Stimulated activated naive B cell treated with anti-CD40 and anti-IgM and Interleukin-4, amounts not matched to agents 10 μg/mL and 1 μg/mL and 100 μg/mL, for 72 hours (primary cell): ENCODE measurements around the gene ZNF627.
"Not testable (repeated sequence)": the region's sequence is repeated elsewhere in the genome, so short reads cannot be mapped to it uniquely, and the experiment has no call there.

Experiments used
- ATAC-seq, 2 donors: fragments of 150-1000 bp; cut with Tn5 transposase; replicated peaks; 2 replicates each; pipeline ENCODE4 v1.10.0; 2021; ENCODE audit warnings: moderate library complexity in 1 of 2
- DNase-seq: peaks from one replicate; pipeline ENCODE4 v3.0.0; 2021
- H3K27ac Mint-ChIP-seq: one replicate; pipeline ENCODE4 v1.8.0; 2022; ENCODE audit warnings: mild to moderate bottlenecking, mixed read lengths
- H3K27me3 Mint-ChIP-seq, 2 donors: one replicate each; pipeline ENCODE4 v1.8.0; 2022; ENCODE audit warnings: mixed read lengths in 2 of 2
- H3K36me3 Mint-ChIP-seq, 2 donors: one replicate each; pipeline ENCODE4 v1.8.0; 2022; ENCODE audit warnings: mixed read lengths in 2 of 2, mild to moderate bottlenecking in 1 of 2
- H3K4me1 Mint-ChIP-seq, 2 donors: one replicate each; pipeline ENCODE4 v1.8.0; 2022; ENCODE audit warnings: mixed read lengths in 2 of 2, mild to moderate bottlenecking in 1 of 2
- H3K4me3 Mint-ChIP-seq, 2 donors: one replicate each; pipeline ENCODE4 v1.8.0; 2022; ENCODE audit warnings: mild to moderate bottlenecking in 2 of 2, mixed read lengths in 2 of 2, moderate library complexity in 1 of 2
- H3K9me3 Mint-ChIP-seq, 2 donors: one replicate each; pipeline ENCODE4 v1.8.0; 2022; ENCODE audit warnings: mixed read lengths in 2 of 2, mild to moderate bottlenecking in 1 of 2

Gene ZNF627

GRCh38 chr19:11622401-11622800, 25.1 kb downstream of the ZNF627 start:
- not testable (repeated sequence) for H3K4me3 Mint-ChIP-seq, H3K27ac Mint-ChIP-seq, H3K27me3 Mint-ChIP-seq, ATAC-seq, DNase-seq, H3K9me3 Mint-ChIP-seq
- peaks cover 43 to 48% of the 10 kb centered on the region in 2 donors for H3K36me3 Mint-ChIP-seq
- peaks cover 16 to 29% of the 10 kb centered on the region in 2 donors for H3K4me1 Mint-ChIP-seq

DNA sequence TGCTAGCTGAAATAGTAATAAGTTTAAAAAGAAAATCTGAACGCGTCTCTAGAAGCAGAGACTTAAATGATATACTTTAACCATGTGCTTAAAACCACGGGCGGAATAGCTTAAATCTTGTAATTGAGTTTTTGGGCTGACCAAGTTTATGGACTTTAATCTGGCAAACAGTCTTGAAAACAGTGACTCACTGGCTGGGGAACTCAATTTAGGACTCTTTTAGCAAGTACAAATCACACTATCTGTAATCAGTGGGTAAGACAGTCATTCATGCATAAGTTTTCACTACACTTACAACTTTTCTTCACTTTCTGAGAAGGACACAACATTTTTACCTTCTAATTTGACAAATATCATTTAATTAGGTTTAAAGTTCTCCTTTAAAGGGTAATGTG, 26.8 kb downstream of the ZNF627 start:
- H3K4me3 Mint-ChIP-seq: peak overlapping the region; percentile 68 to 76
- peaks cover 16 to 29% of the 10 kb centered on the region in 2 donors for H3K4me1 Mint-ChIP-seq
- H3K27ac Mint-ChIP-seq: peak overlapping the region; percentile 5
- no peak for DNase-seq
- H3K9me3 Mint-ChIP-seq: no peaks in the 10 kb centered on the region
- peaks cover 28 to 31% of the 10 kb centered on the region in 2 donors for H3K36me3 Mint-ChIP-seq
- H3K27me3 Mint-ChIP-seq: peaks cover 0 to 5% of the 10 kb centered on the region in 2 donors
- ATAC-seq: peak; percentile 56 to 58

DNA sequence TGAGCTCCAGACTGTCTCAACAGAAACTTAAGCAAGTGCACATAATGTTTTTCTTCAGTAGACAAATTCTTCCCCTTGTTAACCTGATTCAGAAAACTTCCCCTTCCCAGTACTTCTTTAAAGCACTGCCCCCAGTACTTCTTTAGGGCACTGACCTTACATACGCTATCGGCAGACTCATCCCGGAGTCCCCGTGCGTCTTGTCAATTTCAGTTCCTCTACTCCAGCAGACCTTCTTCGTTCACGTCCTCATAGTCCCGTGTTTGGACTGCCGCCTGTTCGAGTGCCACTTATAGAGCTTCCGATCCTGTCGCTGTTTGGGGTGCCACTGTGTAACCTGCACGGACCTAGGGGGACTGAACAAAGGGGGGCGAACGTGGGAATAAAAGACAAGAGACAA, 29.0 kb downstream of the ZNF627 start:
- Mint-ChIP-seq H3K4me3 (peak overlapping the region in 1 of 2 donors; percentile 25), H3K9me3 (no peaks in the 10 kb centered on the region), H3K4me1 (peaks cover 13 to 29% of the 10 kb centered on the region in 2 donors), H3K36me3 (peaks cover 8 to 12% of the 10 kb centered on the region in 2 donors), H3K27ac (no peak overlapping the region), H3K27me3 (peaks cover 12 to 19% of the 10 kb centered on the region in 2 donors)
- ATAC-seq (peak in 1 of 2 donors; percentile 33), DNase-seq (no peak)

DNA sequence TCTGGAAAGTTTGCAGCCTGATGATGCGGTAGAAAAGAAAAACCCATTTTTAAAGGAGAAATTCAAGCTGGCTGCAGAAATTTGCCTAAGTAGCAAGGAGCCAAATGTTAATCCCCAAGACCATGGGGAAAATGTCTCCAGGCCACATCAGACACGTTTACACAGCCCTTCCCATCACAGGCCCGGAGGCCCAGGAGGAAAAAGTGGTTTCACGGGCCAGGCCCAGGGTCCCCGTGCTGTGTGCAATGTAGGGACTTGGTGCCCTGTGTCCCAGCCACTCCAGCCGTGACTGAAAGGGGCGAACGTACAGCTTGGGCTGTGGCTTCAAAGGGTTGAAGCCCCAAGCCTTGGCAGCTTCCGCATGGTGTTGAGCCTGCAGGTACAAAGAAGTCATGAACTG, 35.9 kb downstream of the ZNF627 start:
- Mint-ChIP-seq H3K27me3 (peaks cover 7 to 34% of the 10 kb centered on the region in 2 donors), H3K4me3 (no peak overlapping the region), H3K4me1 (no peaks in the 10 kb centered on the region), H3K9me3 (peaks cover 0 to 10% of the 10 kb centered on the region in 2 donors), H3K36me3 (peaks cover 0 to 7% of the 10 kb centered on the region in 2 donors), H3K27ac (no peak overlapping the region)
- ATAC-seq: no peak
- DNase-seq: no peak

DNA sequence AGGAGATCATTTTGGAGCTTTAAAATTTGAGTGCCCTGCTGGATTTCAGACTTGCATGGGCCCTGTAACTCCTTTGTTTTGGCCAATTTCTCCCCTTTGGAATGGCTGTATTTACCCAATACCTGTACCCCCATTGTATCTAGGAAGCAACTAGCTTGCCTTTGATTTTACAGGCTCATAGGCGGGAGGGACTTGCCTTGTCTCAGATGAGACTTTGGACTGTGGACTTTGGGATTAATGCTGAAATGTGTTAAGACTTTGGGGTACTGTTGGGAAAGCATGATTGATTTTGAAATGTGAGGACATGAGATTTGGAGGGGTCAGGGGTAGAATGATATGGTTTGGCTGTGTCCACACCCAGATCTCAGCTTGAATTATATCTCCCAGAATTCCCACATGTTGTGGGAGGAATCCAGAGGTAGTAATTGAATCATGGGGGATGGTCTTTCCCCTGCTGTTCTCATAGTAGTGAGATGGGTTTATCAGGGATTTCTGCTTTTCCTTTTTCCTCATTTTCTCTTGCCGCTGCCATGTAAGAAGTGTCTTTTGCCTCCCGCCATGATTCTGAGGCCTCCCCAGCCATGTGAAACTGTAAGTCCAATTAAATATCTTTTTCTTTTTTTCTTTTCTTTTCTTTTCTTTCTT, 36.9 kb downstream of the ZNF627 start:
- not testable (repeated sequence) for H3K4me3 Mint-ChIP-seq, H3K4me1 Mint-ChIP-seq, ATAC-seq, H3K9me3 Mint-ChIP-seq, H3K27ac Mint-ChIP-seq, H3K36me3 Mint-ChIP-seq, DNase-seq
- peaks cover 7 to 34% of the 10 kb centered on the region in 2 donors for H3K27me3 Mint-ChIP-seq

DNA sequence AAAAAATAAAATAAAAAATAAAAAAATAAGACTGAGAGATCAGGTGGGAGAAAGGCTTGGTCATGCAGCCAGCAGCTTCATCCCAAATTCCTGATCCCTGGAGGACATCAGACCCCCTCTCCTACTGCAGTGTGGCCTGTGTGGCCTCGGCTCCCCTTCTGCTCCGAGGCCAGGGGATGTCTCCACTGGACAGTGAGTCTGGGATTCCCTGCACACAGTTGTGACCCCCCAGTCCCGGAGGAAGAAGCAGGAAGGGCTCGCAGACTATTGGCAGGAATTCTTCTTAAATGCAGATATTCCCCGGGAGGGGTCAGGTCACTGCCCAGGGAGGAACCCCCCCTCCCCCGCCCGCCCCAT, 41.9 kb downstream of the ZNF627 start:
- peak overlapping the region; percentile 76 to 84 for H3K4me3 Mint-ChIP-seq
- H3K36me3 Mint-ChIP-seq: no peaks in the 10 kb centered on the region
- peaks cover 3 to 4% of the 10 kb centered on the region in 2 donors for H3K9me3 Mint-ChIP-seq
- ATAC-seq (peak; percentile 2 to 8), DNase-seq (no peak)
- no peak overlapping the region for H3K27ac Mint-ChIP-seq
- peaks cover 0 to 9% of the 10 kb centered on the region in 2 donors for H3K27me3 Mint-ChIP-seq
- peaks cover 0 to 6% of the 10 kb centered on the region in 2 donors for H3K4me1 Mint-ChIP-seq

DNA sequence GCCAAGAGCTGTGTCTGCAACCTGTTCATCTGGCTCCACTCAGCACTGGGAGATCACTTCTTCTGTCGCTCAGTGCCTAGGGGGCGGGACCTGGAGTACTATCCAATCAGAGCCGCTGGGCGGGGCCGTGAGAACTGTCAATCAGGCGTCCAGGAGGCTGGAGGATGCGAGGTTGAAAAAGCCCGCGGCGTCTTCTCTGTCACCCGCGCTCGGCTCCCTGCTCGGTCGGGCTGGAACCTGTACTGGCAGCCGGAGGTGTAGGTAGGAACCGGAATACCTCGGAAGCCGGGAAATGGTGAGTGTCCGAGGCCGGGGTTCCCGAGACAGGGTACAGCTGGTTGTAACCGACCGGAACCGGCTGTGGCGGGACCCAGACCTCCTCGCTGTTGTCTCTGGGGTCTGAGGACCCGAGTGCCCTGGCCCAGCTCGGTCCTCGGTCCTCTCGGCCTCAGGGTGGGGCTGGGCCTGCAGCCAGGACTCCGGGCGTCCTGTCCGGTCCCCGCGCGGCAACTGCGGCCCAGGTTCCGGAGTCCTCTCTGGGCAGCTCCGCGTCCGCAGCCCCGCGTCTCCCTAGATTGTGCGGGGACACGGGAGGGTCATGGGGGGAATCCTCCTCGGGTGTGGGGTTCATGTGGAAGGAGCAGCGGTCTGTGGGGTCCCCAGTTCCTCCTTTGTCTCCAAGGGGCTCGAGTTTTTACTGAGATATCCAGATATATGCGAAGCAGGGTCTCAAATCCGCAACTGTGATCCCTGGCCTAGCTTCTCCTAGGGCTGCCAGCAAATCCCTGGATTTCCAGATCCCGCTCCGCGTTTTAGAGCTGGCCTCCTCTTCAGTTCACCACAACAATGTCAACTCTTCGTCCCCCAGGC, 42.6 kb downstream of the ZNF627 start:
- DNase-seq (peak; percentile 92), ATAC-seq (peak; percentile 100)
- no peaks in the 10 kb centered on the region for H3K36me3 Mint-ChIP-seq
- H3K4me3 Mint-ChIP-seq: peak overlapping the region; percentile 76 to 84
- H3K4me1 Mint-ChIP-seq: peaks cover 0 to 6% of the 10 kb centered on the region in 2 donors
- peaks cover 3 to 4% of the 10 kb centered on the region in 2 donors for H3K9me3 Mint-ChIP-seq
- no peak overlapping the region for H3K27ac Mint-ChIP-seq
- H3K27me3 Mint-ChIP-seq: peaks cover 0 to 6% of the 10 kb centered on the region in 2 donors

GRCh38 chr19:11641244-11641643, 44.0 kb downstream of the ZNF627 start:
- H3K27me3 Mint-ChIP-seq: no peaks in the 10 kb centered on the region
- peaks cover 0 to 6% of the 10 kb centered on the region in 2 donors for H3K4me1 Mint-ChIP-seq
- no peak for ATAC-seq
- no peak overlapping the region for H3K4me3 Mint-ChIP-seq
- no peak overlapping the region for H3K27ac Mint-ChIP-seq
- peaks cover 3 to 4% of the 10 kb centered on the region in 2 donors for H3K9me3 Mint-ChIP-seq
- DNase-seq: no peak
- H3K36me3 Mint-ChIP-seq: no peaks in the 10 kb centered on the region

DNA sequence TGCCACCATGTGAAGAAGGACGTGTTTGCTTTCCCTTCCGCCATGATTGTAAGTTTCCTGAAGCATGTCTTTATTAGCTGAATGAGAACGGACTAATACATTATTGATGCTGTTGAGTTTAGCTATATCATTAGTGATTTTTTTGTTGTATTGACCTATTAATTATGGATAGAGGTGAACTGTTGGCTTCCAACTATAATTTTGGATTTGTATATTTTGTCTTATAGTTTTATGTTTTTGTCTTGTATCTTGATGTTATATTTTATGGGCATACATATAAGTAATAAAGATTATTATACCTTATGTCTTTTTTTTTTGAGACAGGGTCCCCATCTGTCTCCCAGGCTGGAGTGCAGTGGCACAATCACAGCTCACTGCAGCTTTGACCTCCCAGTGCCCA, 45.6 kb downstream of the ZNF627 start:
- no peak for DNase-seq
- Mint-ChIP-seq H3K27me3 (no peaks in the 10 kb centered on the region), H3K9me3 (peaks cover 3 to 4% of the 10 kb centered on the region in 2 donors), H3K27ac (no peak overlapping the region), H3K36me3 (no peaks in the 10 kb centered on the region), H3K4me1 (peaks cover 0 to 6% of the 10 kb centered on the region in 2 donors), H3K4me3 (no peak overlapping the region)
- no peak for ATAC-seq

GRCh38 chr19:11649941-11650340, 52.7 kb downstream of the ZNF627 start:
- H3K27me3 Mint-ChIP-seq: no peaks in the 10 kb centered on the region
- peaks cover 10 to 11% of the 10 kb centered on the region in 2 donors for H3K36me3 Mint-ChIP-seq
- H3K9me3 Mint-ChIP-seq: peaks cover 13 to 15% of the 10 kb centered on the region in 2 donors
- no peak overlapping the region for H3K4me3 Mint-ChIP-seq
- no peak for DNase-seq
- no peak for ATAC-seq
- no peak overlapping the region for H3K27ac Mint-ChIP-seq
- no peaks in the 10 kb centered on the region for H3K4me1 Mint-ChIP-seq

DNA sequence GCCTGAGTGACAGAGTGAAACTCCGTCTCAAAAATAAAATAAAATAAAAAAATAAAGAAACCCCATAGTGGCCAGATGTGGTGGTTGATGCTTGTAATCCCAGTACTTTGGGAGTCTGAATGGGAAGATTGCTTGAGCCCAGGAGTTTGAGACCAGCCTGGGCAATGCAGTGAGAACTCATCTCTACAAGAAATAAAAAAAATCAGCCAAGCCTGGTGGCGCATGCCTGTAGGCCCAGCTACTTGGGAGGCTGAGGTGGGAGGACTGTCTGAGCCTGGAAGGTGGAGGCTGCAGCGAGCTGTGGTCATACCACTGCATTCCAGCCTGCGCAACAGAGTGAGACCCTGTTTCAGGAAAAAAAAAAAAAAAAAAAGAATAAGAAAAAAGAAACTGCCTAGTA, 53.8 kb downstream of the ZNF627 start:
- H3K4me3 Mint-ChIP-seq: no peak overlapping the region
- peaks cover 13 to 15% of the 10 kb centered on the region in 2 donors for H3K9me3 Mint-ChIP-seq
- DNase-seq: no peak
- ATAC-seq: no peak
- no peak overlapping the region for H3K27ac Mint-ChIP-seq
- H3K27me3 Mint-ChIP-seq: no peaks in the 10 kb centered on the region
- peaks cover 10 to 11% of the 10 kb centered on the region in 2 donors for H3K36me3 Mint-ChIP-seq
- no peaks in the 10 kb centered on the region for H3K4me1 Mint-ChIP-seq

DNA sequence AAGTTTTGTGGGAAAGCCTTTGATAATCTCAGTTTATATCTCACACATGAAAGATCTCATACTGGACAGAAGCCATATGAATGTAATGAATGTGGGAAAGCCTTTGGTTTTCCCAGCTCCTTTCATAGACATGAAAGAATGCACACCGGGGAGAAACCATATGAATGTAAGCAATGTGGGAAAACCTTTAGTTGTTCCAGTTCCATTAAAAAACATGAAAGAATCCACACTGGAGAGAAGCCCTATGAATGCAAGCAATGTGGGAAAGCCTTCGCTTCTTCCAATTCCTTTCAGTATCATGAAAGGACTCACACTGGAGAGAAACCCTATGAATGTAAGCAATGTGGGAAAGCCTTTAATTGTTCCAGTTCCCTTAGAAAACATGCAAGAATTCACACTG, 54.8 kb downstream of the ZNF627 start:
- ATAC-seq: no peak
- no peak overlapping the region for H3K4me3 Mint-ChIP-seq
- DNase-seq: no peak
- no peaks in the 10 kb centered on the region for H3K27me3 Mint-ChIP-seq
- peaks cover 10 to 11% of the 10 kb centered on the region in 2 donors for H3K36me3 Mint-ChIP-seq
- peaks cover 13 to 15% of the 10 kb centered on the region in 2 donors for H3K9me3 Mint-ChIP-seq
- H3K4me1 Mint-ChIP-seq: no peaks in the 10 kb centered on the region
- no peak overlapping the region for H3K27ac Mint-ChIP-seq

DNA sequence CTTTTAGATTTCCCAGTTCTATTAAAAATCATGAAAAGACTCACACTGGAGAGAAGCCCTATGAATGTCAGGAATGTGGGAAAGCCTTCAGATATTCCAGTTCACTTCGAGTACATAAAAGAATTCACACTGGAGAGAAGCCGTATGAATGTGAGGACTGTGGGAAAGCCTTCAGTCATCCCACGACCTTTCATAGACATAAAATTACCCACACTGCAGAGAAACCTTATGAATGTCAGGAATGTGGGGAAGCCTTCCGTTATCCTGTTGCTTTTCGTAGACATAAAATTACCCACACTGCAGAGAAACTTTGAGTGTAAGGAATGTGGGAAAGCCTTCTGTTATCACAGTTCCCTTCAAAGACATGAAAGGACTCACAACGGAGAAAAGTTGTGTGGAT, 55.2 kb downstream of the ZNF627 start:
- H3K9me3 Mint-ChIP-seq: peaks cover 13 to 15% of the 10 kb centered on the region in 2 donors
- H3K27ac Mint-ChIP-seq: no peak overlapping the region
- no peak for ATAC-seq
- H3K27me3 Mint-ChIP-seq: no peaks in the 10 kb centered on the region
- no peak overlapping the region for H3K4me3 Mint-ChIP-seq
- H3K4me1 Mint-ChIP-seq: no peaks in the 10 kb centered on the region
- no peak for DNase-seq
- peaks cover 10 to 11% of the 10 kb centered on the region in 2 donors for H3K36me3 Mint-ChIP-seq

DNA sequence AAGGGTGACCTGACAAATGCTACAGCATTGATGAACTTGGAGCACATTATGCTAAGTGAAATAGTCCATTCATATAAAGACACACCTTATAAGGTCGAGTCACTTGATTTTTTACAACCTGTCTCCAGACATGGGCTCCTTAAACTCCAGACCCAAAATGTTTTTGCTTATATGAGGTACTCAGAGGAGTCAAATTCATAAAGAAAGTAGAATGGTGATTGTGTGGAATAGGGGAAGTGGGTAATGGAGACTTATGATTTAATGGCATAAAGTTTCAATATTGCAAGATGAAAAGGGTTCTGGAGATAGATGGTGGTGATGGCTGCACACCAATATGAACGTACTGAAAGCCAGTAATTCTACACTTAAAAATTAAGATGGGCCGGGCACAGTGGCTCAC, 59.3 kb downstream of the ZNF627 start:
- ATAC-seq (peak; percentile 78 to 82), DNase-seq (no peak)
- Mint-ChIP-seq H3K36me3 (peaks cover 10 to 11% of the 10 kb centered on the region in 2 donors), H3K4me3 (no peak overlapping the region), H3K27ac (no peak overlapping the region), H3K9me3 (peaks cover 10 to 13% of the 10 kb centered on the region in 2 donors), H3K27me3 (peaks cover 0 to 5% of the 10 kb centered on the region in 2 donors), H3K4me1 (no peaks in the 10 kb centered on the region)
